ENCODE measurements around the gene PPT1. TPM values are rescaled to one million over a fixed set of nuclear protein-coding genes. Genes with fewer than 3 reads are reported as not detected.
A peak's percentile ranks its signal among the peaks of the same experiment; 100 is the strongest.

Gene PPT1
- total RNA-seq, 3 donors from 2014 or later = 84.0 to 126 (median 108) TPM

DNA sequence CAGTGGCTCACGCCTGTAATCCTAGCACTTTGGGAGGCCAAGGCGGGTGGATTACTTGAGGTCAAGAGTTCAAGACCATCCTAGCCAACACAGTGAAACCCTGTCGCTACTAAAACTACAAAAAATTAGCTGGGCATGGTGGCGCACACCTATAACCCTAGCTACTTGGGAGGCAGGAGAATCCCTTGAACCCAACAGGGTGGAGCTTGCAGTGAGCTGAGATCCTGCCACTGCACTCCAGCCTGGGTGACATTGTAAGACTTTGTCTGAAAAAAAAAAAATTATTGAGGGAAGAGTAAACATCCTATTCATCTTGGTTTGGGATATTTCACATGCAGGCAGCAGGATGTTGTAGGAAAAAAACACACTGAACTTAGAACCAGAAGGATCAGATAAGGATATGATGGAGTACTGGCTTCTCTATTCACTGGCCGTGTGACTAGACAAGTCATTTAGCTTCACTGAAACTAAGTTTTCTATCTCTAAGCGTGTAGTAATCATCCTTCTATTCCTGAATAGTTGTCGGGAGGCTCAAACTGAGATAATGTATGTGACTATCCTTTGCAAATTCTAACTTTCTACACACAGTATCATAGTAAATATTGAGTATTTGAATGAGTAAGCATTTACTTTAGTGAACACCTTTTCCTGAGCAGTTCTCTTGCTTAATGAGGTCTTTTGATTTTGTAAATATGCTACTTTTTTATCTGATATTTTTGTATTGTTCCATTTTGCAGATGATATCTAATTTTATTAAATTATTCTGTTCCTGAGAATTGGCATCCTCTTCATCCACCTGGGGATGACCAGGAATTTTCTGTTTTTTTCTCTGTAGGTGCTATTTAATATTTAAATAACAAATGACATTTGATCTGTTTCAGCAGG, 38.4 kb downstream of the PPT1 start:
- Histone ChIP-seq H3K27me3 (no peaks in the 10 kb centered on the region), H3K36me3 (no peaks in the 10 kb centered on the region), H3K9me3 (no peaks in the 10 kb centered on the region), H3K27ac (peak overlapping the region in 1 of 2 donors; percentile 3), H3K4me3 (no peak overlapping the region), H3K4me1 (no peaks in the 10 kb centered on the region)
- intact Hi-C loops (cut with DNase I; ENCODE audit: low total_unique reads) = no loop called here
- no peak for TF ChIP-seq POLR2A (IDR thresholded peaks at IDR 0.05)
- no peak for TF ChIP-seq POLR2AphosphoS5 (IDR thresholded peaks at IDR 0.05)
- TF ChIP-seq, protein P1, sequence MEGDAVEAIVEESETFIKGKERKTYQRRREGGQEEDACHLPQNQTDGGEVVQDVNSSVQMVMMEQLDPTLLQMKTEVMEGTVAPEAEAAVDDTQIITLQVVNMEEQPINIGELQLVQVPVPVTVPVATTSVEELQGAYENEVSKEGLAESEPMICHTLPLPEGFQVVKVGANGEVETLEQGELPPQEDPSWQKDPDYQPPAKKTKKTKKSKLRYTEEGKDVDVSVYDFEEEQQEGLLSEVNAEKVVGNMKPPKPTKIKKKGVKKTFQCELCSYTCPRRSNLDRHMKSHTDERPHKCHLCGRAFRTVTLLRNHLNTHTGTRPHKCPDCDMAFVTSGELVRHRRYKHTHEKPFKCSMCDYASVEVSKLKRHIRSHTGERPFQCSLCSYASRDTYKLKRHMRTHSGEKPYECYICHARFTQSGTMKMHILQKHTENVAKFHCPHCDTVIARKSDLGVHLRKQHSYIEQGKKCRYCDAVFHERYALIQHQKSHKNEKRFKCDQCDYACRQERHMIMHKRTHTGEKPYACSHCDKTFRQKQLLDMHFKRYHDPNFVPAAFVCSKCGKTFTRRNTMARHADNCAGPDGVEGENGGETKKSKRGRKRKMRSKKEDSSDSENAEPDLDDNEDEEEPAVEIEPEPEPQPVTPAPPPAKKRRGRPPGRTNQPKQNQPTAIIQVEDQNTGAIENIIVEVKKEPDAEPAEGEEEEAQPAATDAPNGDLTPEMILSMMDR (IDR thresholded peaks at IDR 0.05) = no peak
- no peak for DNase-seq (ENCODE audit: low spot score in 2 of 2)

DNA sequence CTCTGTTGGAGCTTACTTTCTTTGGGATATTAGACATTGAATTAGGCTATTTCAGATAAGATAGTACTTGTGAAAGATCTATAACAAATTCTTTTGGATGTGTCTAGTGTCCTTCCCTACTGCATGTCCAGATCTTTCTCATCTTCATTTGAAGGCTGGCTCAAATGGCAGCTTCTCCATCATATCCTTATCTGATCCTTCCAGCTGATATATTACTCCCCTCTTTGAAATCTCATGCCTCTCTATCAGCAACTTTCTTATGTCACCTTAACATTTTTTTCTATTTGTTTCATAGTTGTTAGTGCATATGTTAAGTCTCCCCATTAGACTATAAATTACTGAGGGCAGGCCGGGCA, 39.0 kb downstream of the PPT1 start:
- H3K4me3 ChIP-seq = no peak overlapping the region
- intact Hi-C loops (cut with DNase I; ENCODE audit: low total_unique reads) = no loop called here
- no peak overlapping the region for H3K27ac ChIP-seq
- no peaks in the 10 kb centered on the region for H3K27me3 ChIP-seq
- DNase-seq (ENCODE audit: low spot score in 2 of 2) = no peak
- no peaks in the 10 kb centered on the region for H3K36me3 ChIP-seq
- no peaks in the 10 kb centered on the region for H3K4me1 ChIP-seq
- no peaks in the 10 kb centered on the region for H3K9me3 ChIP-seq
- TF ChIP-seq POLR2A (IDR thresholded peaks at IDR 0.05) (no peak), POLR2AphosphoS5 (IDR thresholded peaks at IDR 0.05) (no peak)

DNA sequence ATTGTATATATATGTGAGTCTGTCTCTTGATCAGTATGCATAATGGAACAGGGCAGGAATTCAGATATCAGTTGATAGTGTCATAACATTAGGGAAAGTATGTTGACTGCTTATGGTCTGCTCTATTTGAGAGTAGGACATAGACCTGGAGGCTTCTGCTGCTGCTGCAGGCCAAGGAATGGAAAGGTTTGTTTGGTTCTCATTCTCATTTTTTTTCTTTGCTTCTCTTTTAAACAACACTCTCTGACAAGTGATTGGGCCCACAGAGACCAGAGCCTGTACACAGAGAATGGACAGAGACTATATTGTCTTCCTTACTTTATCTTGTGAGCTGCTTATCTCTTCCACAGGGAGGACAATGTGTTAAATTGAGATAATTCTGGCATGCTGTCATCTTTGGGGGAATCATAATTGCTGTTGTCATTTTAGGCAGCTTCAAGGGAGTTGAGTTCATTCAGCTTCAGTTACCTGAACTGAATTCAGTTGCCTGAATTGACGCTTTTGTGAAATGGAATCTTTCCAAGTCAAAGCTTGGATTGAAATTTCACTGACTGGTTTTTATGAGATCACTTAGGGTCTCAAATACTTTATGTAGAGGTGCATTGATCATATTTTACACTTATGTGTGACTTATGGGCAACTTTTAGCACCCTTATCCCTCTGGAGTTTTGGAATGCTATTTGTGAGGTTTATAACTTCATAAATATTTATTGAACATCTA, 39.6 kb downstream of the PPT1 start:
- Histone ChIP-seq H3K4me3 (no peak overlapping the region), H3K27me3 (no peaks in the 10 kb centered on the region), H3K27ac (no peak overlapping the region), H3K36me3 (no peaks in the 10 kb centered on the region), H3K9me3 (no peaks in the 10 kb centered on the region), H3K4me1 (no peaks in the 10 kb centered on the region)
- DNase-seq (ENCODE audit: low spot score in 2 of 2) = no peak
- TF ChIP-seq POLR2A (IDR thresholded peaks at IDR 0.05) = no peak
- TF ChIP-seq POLR2AphosphoS5 (IDR thresholded peaks at IDR 0.05) = no peak
- TF ChIP-seq, protein P1 (IDR thresholded peaks at IDR 0.05) = no peak
- intact Hi-C loops (cut with DNase I; ENCODE audit: low total_unique reads) = no loop called here

DNA sequence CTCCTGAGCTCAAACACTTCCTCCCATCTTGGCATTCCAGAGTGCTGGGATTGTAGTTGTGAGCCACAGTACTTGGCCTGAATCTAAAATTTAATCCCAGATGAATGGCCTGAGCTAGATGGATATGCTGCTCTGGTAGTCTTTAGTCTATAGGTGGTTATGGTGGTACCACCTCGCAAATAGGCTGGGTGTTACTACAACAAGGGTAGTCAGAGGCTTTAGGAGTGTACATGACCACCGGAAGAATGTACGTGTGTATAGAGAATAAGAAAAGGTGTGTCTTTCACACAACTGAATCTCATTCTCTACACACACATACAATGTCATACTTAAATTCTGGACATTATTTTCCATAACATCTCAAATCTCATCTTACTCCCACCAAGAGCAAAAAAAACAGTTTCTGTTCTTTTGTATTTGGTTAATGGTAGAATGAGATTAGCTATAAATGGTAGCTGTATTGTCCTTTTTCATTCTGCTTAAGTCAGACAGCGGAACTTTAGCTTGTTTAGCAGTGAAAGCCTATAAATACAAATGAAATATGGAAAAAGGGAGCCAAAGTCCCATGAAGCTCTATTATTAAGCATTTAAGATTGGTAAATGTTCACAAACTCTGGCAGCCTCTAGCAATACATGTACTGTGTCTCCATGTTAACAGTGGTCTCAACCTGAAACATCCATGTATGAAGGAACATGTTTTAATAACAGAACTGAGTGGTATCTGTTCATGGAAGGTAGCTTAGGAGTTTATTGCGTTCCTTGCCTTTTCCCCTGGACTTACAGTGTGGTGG, 40.3 kb downstream of the PPT1 start:
- TF ChIP-seq, protein P1 (IDR thresholded peaks at IDR 0.05) = no peak
- no peak for TF ChIP-seq POLR2A (IDR thresholded peaks at IDR 0.05)
- Histone ChIP-seq H3K9me3 (no peaks in the 10 kb centered on the region), H3K36me3 (no peaks in the 10 kb centered on the region), H3K4me1 (no peaks in the 10 kb centered on the region), H3K27me3 (no peaks in the 10 kb centered on the region), H3K27ac (no peak overlapping the region), H3K4me3 (no peak overlapping the region)
- intact Hi-C loops (cut with DNase I; ENCODE audit: low total_unique reads) = no loop called here
- DNase-seq (ENCODE audit: low spot score in 2 of 2) = no peak

DNA sequence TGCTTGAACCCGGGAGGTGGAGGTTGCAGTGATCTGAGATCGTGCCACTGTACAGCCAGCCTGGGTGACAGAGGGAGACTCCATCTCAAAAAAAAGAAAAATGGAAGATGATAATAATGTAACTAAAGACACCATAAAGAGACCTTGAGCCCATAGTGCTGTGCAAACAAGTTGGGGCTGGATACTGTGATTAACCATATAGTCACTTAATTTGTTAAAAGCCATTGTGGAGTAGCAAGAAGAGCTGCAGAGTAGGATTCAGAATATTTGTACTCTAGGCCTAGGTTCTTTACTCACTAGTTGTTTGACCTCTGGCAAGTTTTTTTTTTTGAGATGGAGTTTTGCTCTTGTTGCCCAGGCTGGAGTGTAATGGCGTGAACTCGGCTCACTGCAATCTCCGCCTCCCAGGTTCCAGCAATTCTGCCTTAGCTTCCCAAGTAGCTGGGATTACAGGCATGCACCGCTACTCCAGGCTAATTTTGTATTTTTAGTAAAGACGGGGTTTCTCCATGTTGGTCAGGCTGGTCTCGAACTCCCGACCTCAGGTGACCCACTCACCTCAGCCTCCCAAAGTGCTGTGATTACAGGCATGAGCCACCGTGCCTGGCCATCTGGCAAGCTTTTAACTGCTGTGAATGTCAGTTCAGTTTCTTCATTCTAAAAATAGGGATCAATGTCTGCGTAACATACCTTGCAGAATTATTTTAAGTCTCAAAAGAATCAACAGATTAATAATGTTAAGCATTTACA, 43.7 kb downstream of the PPT1 start:
- TF ChIP-seq POLR2AphosphoS5 (IDR thresholded peaks at IDR 0.05) = no peak
- TF ChIP-seq POLR2A (IDR thresholded peaks at IDR 0.05) = no peak
- Histone ChIP-seq H3K27ac (no peak overlapping the region), H3K36me3 (no peaks in the 10 kb centered on the region), H3K4me3 (no peak overlapping the region), H3K9me3 (no peaks in the 10 kb centered on the region), H3K4me1 (no peaks in the 10 kb centered on the region), H3K27me3 (no peaks in the 10 kb centered on the region)
- intact Hi-C loops (cut with DNase I; ENCODE audit: low total_unique reads) = no loop called here
- no peak for DNase-seq (ENCODE audit: low spot score in 2 of 2)
